Measurements from ENCODE around the gene ASTN2. TPM values are rescaled to one million over a fixed set of nuclear protein-coding genes. Genes with fewer than 3 reads are reported as not detected.

The ASTN2 gene
- total RNA-seq, 4 donors from 2014 or later, result 4.0 to 7.0 (median 4.9) TPM

DNA sequence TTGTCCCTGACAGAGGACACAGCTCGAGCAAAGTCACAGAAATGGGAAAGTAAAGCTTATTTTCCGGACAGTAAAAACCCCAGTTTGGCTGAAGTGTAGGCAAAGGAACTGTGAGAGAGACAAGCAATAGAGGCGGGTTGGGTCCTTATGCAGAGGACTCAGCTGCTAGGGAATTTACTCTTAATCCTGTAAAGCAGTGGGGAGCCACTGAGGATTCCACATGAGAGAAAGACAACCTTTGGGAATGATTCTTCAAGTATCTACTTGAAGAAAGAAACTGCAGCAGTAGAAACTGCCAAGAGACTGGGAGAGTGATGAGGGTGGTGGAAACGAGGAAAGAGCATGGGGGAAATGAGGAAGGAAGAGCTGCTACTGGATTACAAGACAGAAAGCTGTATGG lies 20.2 kb downstream of the ASTN2 start:
- no peak overlapping the region for H3K4me3 ChIP-seq
- TF ChIP-seq POLR2A (IDR thresholded peaks at IDR 0.05) (no peak), EP300 (IDR thresholded peaks at IDR 0.05) (no peak), CTCF (IDR thresholded peaks at IDR 0.05) (no peak), POLR2AphosphoS5 (IDR thresholded peaks at IDR 0.05) (no peak)
- no peaks in the 10 kb centered on the region for H3K36me3 ChIP-seq
- no peaks in the 10 kb centered on the region for H3K4me1 ChIP-seq
- no peak for ATAC-seq
- H3K27ac ChIP-seq, result no peak overlapping the region
- 50 to 64% methylated on average over 3 to 4 of the region's 4 CpGs for WGBS, 2 donors (ENCODE audit: low coverage in 1 of 2)
- H3K27me3 ChIP-seq, result peaks cover 7% of the 10 kb centered on the region
- H3K9me3 ChIP-seq, result no peaks in the 10 kb centered on the region

DNA sequence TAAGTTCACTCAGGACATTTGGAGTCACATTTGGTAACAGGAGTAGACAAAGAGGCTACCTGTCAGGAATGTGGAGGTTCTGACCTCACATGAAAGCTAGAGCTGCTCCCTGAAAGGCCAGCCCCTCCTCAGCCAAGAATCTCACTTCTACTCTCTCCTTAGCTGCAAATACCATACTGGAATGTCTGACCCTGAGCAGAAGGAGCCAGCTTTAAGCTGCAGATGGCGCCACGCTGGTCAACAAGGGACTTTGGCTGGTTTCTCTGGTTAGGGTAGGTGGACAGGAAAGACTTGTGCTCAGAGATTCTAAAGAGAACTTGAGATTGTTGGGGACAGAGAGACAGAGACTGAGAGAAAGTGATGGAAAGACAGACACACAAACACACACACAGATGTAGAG lies 21.9 kb downstream of the ASTN2 start:
- 86% methylated on average over 2 of the region's 2 CpGs; no CpG with 5 or more reads in 1 of the 2 donors for WGBS, 2 donors (ENCODE audit: low coverage in 1 of 2)
- H3K4me3 ChIP-seq, result no peak overlapping the region
- H3K27me3 ChIP-seq, result no peaks in the 10 kb centered on the region
- H3K9me3 ChIP-seq, result no peaks in the 10 kb centered on the region
- ATAC-seq, result no peak
- no peaks in the 10 kb centered on the region for H3K36me3 ChIP-seq
- no peak for TF ChIP-seq POLR2A (IDR thresholded peaks at IDR 0.05)
- no peak for TF ChIP-seq CTCF (IDR thresholded peaks at IDR 0.05)
- no peak for TF ChIP-seq EP300 (IDR thresholded peaks at IDR 0.05)
- TF ChIP-seq POLR2AphosphoS5 (IDR thresholded peaks at IDR 0.05), result no peak
- H3K27ac ChIP-seq, result no peak overlapping the region
- H3K4me1 ChIP-seq, result no peaks in the 10 kb centered on the region

DNA sequence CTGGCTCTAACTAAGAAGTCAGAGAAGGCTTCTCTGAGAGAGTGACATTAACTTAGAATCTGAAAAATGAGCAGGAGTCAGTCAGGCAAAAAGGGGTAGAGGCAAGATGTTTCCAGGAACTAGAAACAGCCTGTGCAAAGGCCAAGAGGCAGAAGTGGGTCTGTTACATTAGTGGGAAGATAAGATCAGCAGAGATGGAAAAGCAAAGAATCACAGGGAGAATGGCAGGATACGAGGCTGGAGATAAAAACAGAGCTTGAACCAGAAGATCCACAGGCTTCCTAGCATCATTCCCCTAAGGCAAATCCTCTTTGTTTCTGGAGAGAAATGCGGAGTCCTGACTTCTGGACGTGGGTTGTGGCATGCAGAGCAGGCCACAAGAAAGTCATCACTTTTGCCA lies 27.4 kb downstream of the ASTN2 start:
- 55 to 60% methylated on average over 1 to 3 of the region's 3 CpGs for WGBS, 2 donors (ENCODE audit: low coverage in 1 of 2)

DNA sequence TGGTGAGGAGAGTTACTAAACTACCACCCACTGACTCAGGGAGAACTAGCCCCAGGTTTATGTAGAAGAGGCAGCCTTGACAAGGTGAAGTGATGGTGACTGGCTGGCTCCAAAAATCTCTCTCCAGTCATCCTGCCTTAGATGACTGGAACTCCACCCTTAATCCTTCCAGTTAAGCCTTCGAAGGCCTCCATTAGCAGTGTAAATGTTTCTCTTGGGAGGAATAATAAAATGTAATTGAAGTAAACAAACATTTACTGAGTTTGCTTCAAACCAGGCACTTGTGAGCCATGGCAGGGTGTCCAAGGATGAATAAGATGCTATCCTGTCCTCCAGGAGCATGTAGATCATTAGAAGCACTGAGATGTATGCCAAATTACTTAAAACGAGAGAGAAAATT lies 35.5 kb downstream of the ASTN2 start:
- H3K4me3 ChIP-seq, result no peak overlapping the region
- no peaks in the 10 kb centered on the region for H3K36me3 ChIP-seq
- no peaks in the 10 kb centered on the region for H3K27me3 ChIP-seq
- H3K4me1 ChIP-seq, result no peaks in the 10 kb centered on the region
- no peak for ATAC-seq
- no peak for TF ChIP-seq POLR2A (IDR thresholded peaks at IDR 0.05)
- no peak for TF ChIP-seq CTCF (IDR thresholded peaks at IDR 0.05)
- no peak for TF ChIP-seq EP300 (IDR thresholded peaks at IDR 0.05)
- TF ChIP-seq POLR2AphosphoS5 (IDR thresholded peaks at IDR 0.05), result no peak
- no peaks in the 10 kb centered on the region for H3K9me3 ChIP-seq
- 35 to 64% methylated on average over 2 of the region's 2 CpGs for WGBS, 2 donors (ENCODE audit: low coverage in 1 of 2)
- H3K27ac ChIP-seq, result no peak overlapping the region

More for the DNA sequence above, 27.4 kb downstream of the ASTN2 start:
- no peaks in the 10 kb centered on the region for H3K4me1 ChIP-seq
- H3K27me3 ChIP-seq, result no peaks in the 10 kb centered on the region
- no peaks in the 10 kb centered on the region for H3K9me3 ChIP-seq
- TF ChIP-seq POLR2AphosphoS5 (IDR thresholded peaks at IDR 0.05) (no peak), CTCF (IDR thresholded peaks at IDR 0.05) (no peak), EP300 (IDR thresholded peaks at IDR 0.05) (no peak), POLR2A (IDR thresholded peaks at IDR 0.05) (no peak)
- no peaks in the 10 kb centered on the region for H3K36me3 ChIP-seq
- ATAC-seq, result no peak
- no peak overlapping the region for H3K4me3 ChIP-seq
- H3K27ac ChIP-seq, result no peak overlapping the region

DNA sequence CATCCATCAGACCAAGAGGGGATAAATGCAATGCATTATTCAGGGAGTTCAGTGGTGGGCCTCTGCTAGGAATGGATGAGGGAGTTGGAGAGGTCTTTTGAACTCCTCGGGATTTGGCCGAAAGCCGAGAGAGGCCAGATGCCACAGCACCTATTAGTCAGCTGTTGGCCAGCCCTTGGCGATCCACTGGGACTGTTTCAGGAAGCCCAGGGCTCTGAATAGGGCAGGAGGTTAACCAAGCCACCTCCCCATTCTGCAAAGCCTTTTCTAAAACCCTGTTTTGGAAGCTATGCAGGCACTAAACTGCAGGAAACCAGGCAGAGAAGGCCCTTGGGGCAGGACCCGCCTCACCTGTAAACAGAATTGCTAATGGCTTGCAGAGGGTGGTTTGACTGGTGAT lies 37.8 kb downstream of the ASTN2 start:
- no peaks in the 10 kb centered on the region for H3K4me1 ChIP-seq
- H3K4me3 ChIP-seq, result no peak overlapping the region
- no peaks in the 10 kb centered on the region for H3K9me3 ChIP-seq
- 75 to 88% methylated on average over 1 to 3 of the region's 5 CpGs for WGBS, 2 donors (ENCODE audit: low coverage in 1 of 2)
- H3K27me3 ChIP-seq, result no peaks in the 10 kb centered on the region
- no peak for TF ChIP-seq POLR2A (IDR thresholded peaks at IDR 0.05)
- TF ChIP-seq CTCF (IDR thresholded peaks at IDR 0.05), result no peak
- no peaks in the 10 kb centered on the region for H3K36me3 ChIP-seq
- no peak for ATAC-seq
- no peak overlapping the region for H3K27ac ChIP-seq
